DOHH2 (cell line): ENCODE measurements around the gene WNT9B.
"Not testable (repeated sequence)": the region's sequence is repeated elsewhere in the genome, so short reads cannot be mapped to it uniquely, and the experiment has no call there.

Experiments
- H3F3A ChIP-seq: fragments of 200-600 bp; sonication (generic), shearing (Covaris generic); 2 replicates; pipeline ENCODE4 v1.6.0; 2016; ENCODE audit warnings: antibody characterized with exemption, mild to moderate bottlenecking; ENCODE audit not compliant: control insufficient read depth, insufficient read depth
- H3K27ac ChIP-seq: fragments of 200-600 bp; sonication (generic); 2 replicates; pipeline ENCODE4 v1.5.1; 2014; ENCODE audit warnings: low read depth, mild to moderate bottlenecking, low read length, moderate library complexity
- H3K27me3 ChIP-seq: fragments of 200-600 bp; sonication (generic); 2 replicates; pipeline ENCODE4 v1.6.1; 2014; ENCODE audit warnings: mild to moderate bottlenecking, low read length, mixed read lengths; ENCODE audit not compliant: control insufficient read depth
- H3K36me3 ChIP-seq: fragments of 200-600 bp; sonication (generic); 2 replicates; pipeline ENCODE4 v1.6.1; 2014; ENCODE audit warnings: mild to moderate bottlenecking, low read length, moderate library complexity, mixed read lengths; ENCODE audit not compliant: control insufficient read depth
- H3K4me1 ChIP-seq: fragments of 200-600 bp; sonication (generic); 2 replicates; pipeline ENCODE4 v1.6.1; 2014; ENCODE audit warnings: mild to moderate bottlenecking, low read length, mixed read lengths; ENCODE audit not compliant: control insufficient read depth
- H3K4me2 ChIP-seq: fragments of 200-600 bp; sonication (generic); 2 replicates; pipeline ENCODE4 v1.6.0; 2014; ENCODE audit warnings: mild to moderate bottlenecking, low read length, moderate library complexity
- H3K4me3 ChIP-seq: fragments of 200-600 bp; sonication (generic); 2 replicates; pipeline ENCODE4 v1.5.1; 2014; ENCODE audit warnings: mild to moderate bottlenecking, low read length, mixed read lengths
- H3K79me2 ChIP-seq: fragments of 200-600 bp; sonication (generic); 2 replicates; pipeline ENCODE4 v1.6.1; 2014; ENCODE audit warnings: mild to moderate bottlenecking, low read length, mixed read lengths; ENCODE audit not compliant: control insufficient read depth
- H3K9me2 ChIP-seq: fragments of 200-600 bp; sonication (generic); replicated peaks from 2 replicates; pipeline ENCODE4 v1.6.1; 2014; ENCODE audit warnings: mild to moderate bottlenecking, low read length, mixed read lengths; ENCODE audit not compliant: control insufficient read depth
- H3K9me3 ChIP-seq: fragments of 200-600 bp; sonication (generic); 2 replicates; pipeline ENCODE4 v1.6.1; 2014; ENCODE audit warnings: antibody characterized with exemption, low read length, mixed read lengths; ENCODE audit not compliant: control insufficient read depth, insufficient read depth
- H4K20me1 ChIP-seq: fragments of 200-600 bp; sonication (generic); 2 replicates; pipeline ENCODE4 v1.6.0; 2014; ENCODE audit warnings: low read depth, mild to moderate bottlenecking, antibody characterized with exemption, low read length, moderate library complexity; ENCODE audit not compliant: control insufficient read depth, insufficient read depth
- CTCF ChIP-seq: fragments of 200-600 bp; sonication (generic); IDR thresholded peaks from one replicate; pipeline ENCODE4 v1.5.1; 2014; ENCODE audit warnings: antibody characterized with exemption, mild to moderate bottlenecking, low read depth, low read length; ENCODE audit not compliant: poor library complexity, severe bottlenecking
- EZH2phosphoT487 ChIP-seq: fragments of 200-600 bp; sonication (generic); IDR thresholded peaks from 2 replicates; pipeline ENCODE4 v1.6.1; 2017; ENCODE audit warnings: borderline replicate concordance, mild to moderate bottlenecking, antibody characterized with exemption, low read length, moderate library complexity, mixed read lengths

WNT9B gene

DNA sequence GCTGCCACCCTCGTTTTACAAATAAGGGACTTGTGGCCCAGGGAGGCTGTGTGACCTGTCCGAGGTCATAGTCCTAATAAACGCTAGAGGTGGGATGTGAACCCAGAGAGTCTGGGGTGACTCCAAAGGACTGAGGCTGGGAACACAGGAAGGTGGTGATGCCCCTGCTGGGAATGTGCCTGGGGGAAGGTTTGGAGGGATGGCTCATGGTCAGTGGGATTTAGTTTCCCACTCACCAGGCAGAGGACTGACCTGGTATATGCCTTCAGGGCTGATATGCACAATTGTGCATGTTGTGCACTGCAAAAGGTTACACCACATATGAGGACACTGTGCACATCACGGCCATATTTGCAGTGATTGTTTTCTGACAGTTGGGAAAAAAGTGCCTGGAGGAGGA, 13.9 kb upstream of the WNT9B start:
- TF ChIP-seq EZH2phosphoT487 (no peak), CTCF (no peak)
- Histone ChIP-seq H3K27me3 (no peaks in the 10 kb centered on the region; the same call in 1 of the 2 replicates), H3K4me3 (no peak overlapping the region), H3K4me2 (no peak overlapping the region), H3K4me1 (no peaks in the 10 kb centered on the region), H3K9me3 (peaks cover 8% of the 10 kb centered on the region; the same call in 1 of the 2 replicates), H3K36me3 (no peaks in the 10 kb centered on the region), H3F3A (no peaks in the 10 kb centered on the region; the same call in 1 of the 2 replicates), H3K27ac (no peak overlapping the region), H4K20me1 (no peaks in the 10 kb centered on the region), H3K9me2 (no peaks in the 10 kb centered on the region), H3K79me2 (no peaks in the 10 kb centered on the region)

DNA sequence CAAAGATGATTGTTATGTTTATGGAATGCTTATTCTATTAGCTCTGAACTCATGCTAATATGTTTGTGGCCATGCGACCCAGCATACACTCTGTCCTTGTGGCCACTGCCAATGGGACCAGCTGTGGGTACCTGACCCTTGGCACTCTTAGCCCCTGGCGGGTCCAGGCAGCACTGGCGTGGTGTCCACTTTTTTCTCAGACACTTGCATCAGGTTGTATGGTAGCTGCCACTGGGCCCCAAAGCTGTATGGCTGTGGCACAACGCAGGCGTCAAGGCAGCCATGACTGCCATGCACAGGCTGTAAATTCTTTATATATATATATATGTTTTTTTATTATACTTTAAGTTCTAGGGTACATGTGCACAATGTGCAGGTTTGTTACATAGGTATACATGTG, 12.2 kb upstream of the WNT9B start:
- H3K9me2 ChIP-seq: no peaks in the 10 kb centered on the region

DNA sequence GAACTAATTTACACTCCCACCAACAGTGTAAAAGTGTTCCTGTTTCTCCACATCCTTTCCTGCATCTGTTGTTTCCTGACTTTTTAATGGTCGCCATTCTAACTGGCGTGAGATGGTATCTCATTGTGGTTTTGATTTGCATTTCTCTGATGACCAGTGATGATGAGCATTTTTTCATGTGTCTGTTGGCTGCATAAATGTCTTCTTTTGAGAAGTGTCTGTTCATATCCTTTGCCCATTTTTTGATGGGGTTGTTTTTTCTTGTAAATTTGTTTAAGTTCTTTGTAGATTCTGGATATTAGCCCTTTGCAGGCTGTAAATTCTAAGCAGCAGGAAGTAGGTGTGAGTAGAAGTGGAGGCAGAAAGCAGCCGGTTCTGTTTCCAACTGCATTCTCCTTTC, 10.8 kb upstream of the WNT9B start:
- not testable (repeated sequence) for H4K20me1 ChIP-seq, H3K4me1 ChIP-seq, H3K36me3 ChIP-seq, H3K79me2 ChIP-seq, H3K27ac ChIP-seq, H3K4me3 ChIP-seq, H3K27me3 ChIP-seq, H3F3A ChIP-seq, H3K4me2 ChIP-seq, H3K9me2 ChIP-seq
- H3K9me3 ChIP-seq: peaks cover 18% of the 10 kb centered on the region

More for the DNA sequence above, 12.2 kb upstream of the WNT9B start:
- Histone ChIP-seq H3K27me3 (no peaks in the 10 kb centered on the region; the same call in 1 of the 2 replicates), H3K9me3 (peaks cover 18% of the 10 kb centered on the region), H3K27ac (no peak overlapping the region), H3K4me3 (no peak overlapping the region), H4K20me1 (no peaks in the 10 kb centered on the region), H3K36me3 (no peaks in the 10 kb centered on the region), H3K4me1 (no peaks in the 10 kb centered on the region), H3K79me2 (no peaks in the 10 kb centered on the region), H3K4me2 (no peak overlapping the region), H3F3A (no peaks in the 10 kb centered on the region; the same call in 1 of the 2 replicates)
- TF ChIP-seq EZH2phosphoT487: no peak
- TF ChIP-seq CTCF: no peak

- Histone ChIP-seq H3F3A (no peaks in the 10 kb centered on the region), H3K9me2 (no peaks in the 10 kb centered on the region), H4K20me1 (no peaks in the 10 kb centered on the region), H3K36me3 (no peaks in the 10 kb centered on the region), H3K27me3 (no peaks in the 10 kb centered on the region), H3K4me2 (no peak overlapping the region), H3K9me3 (peaks cover 18% of the 10 kb centered on the region), H3K27ac (no peak overlapping the region), H3K4me1 (no peaks in the 10 kb centered on the region), H3K79me2 (no peaks in the 10 kb centered on the region), H3K4me3 (no peak overlapping the region)
- TF ChIP-seq CTCF (no peak), EZH2phosphoT487 (no peak)
Observed at GRCh38 chr17:46841561-46842379, 9.6 kb upstream of the WNT9B start.
